ENCODE data around the gene TSHZ2. TPM values are rescaled to one million over a fixed set of nuclear protein-coding genes. Genes with fewer than 3 reads are reported as not detected.
A peak's percentile ranks its signal among the peaks of the same experiment; 100 is the strongest.

TSHZ2 gene
- total RNA-seq, 3 donors from 2014 or later = 8.1 to 19.3 (median 8.4) TPM

- Mint-ChIP-seq H3K27me3 (ENCODE audit: low read depth) (no peaks in the 10 kb centered on the region), H3K4me3 (no peak overlapping the region), H3K9me3 (no peaks in the 10 kb centered on the region), H3K4me1 (ENCODE audit: low read depth) (peaks cover 5% of the 10 kb centered on the region), H3K36me3 (ENCODE audit: insufficient read depth) (peaks cover 4% of the 10 kb centered on the region)
- DNase-seq (no peak), ATAC-seq (no peak)
Measured at GRCh38 chr20:53370345-53370961, 398.3 kb downstream of the TSHZ2 start.

DNA sequence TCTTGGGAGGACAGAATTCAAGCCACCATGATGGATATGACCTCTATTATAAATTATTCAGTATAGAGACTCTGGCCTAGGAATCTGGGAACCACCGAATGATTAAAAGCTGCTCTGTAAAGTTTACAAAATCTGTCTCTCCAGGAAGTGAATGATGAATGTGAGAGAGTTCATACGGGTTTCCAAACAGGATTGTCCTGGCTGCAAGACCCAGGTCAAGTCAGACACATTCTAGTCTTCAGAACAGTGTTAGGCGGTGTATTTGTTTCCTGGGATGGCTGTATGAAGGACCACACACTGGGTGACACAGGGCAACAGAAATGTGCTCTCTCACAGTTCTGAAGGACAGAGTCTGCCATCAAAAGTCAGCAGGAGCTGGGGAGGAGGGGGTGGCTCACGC lies 399.1 kb downstream of the TSHZ2 start:
- no peaks in the 10 kb centered on the region for H3K9me3 Mint-ChIP-seq
- DNase-seq (no peak), ATAC-seq (no peak)
- no peaks in the 10 kb centered on the region for H3K27me3 Mint-ChIP-seq (ENCODE audit: low read depth)
- peaks cover 6% of the 10 kb centered on the region for H3K36me3 Mint-ChIP-seq (ENCODE audit: insufficient read depth)
- no peak overlapping the region for H3K4me3 Mint-ChIP-seq
- peaks cover 5% of the 10 kb centered on the region for H3K4me1 Mint-ChIP-seq (ENCODE audit: low read depth)

DNA sequence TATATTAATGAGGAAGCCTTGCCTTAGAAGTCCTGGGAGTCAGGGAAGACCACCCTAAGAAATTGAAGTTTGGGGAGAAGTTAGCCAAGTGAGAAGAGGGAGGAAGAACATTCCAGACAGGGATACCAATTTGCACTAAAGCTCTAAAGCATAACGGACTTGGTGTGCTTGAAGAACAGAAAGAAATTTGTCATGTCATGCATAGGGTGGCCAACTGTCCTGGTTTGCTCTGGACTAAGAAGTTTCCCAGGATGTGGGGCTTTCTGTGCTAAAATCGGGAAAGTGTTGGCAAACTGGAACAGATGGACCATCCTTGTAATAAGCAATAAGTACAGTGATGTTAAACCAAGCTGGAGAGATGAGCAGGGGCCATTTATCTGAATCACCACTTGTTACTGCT lies 403.9 kb downstream of the TSHZ2 start:
- H3K9me3 Mint-ChIP-seq = no peaks in the 10 kb centered on the region
- peaks cover 4% of the 10 kb centered on the region for H3K36me3 Mint-ChIP-seq (ENCODE audit: insufficient read depth)
- no peaks in the 10 kb centered on the region for H3K4me1 Mint-ChIP-seq (ENCODE audit: low read depth)
- H3K27me3 Mint-ChIP-seq (ENCODE audit: low read depth) = no peaks in the 10 kb centered on the region
- DNase-seq (no peak), ATAC-seq (no peak)
- no peak overlapping the region for H3K4me3 Mint-ChIP-seq

GRCh38 chr20:53379014-53379832 lies 407.1 kb downstream of the TSHZ2 start:
- Mint-ChIP-seq H3K9me3 (no peaks in the 10 kb centered on the region), H3K4me3 (no peak overlapping the region), H3K27me3 (ENCODE audit: low read depth) (no peaks in the 10 kb centered on the region), H3K4me1 (ENCODE audit: low read depth) (no peaks in the 10 kb centered on the region), H3K36me3 (ENCODE audit: insufficient read depth) (peaks cover 2% of the 10 kb centered on the region)
- ATAC-seq = no peak
- DNase-seq = no peak

DNA sequence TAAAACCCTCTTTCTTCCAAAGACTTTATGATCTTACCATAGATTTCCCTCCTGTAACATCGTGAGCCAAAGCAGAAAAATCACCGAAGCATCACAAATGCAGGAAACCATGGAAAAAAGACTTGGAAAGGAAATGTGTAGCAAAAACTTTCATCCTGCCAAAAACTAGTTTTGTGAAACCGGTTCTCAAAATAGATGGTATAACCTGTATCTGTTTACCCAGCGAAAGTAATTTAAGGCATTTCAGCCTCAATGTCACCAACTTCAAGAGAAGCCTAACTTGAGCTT lies 407.6 kb downstream of the TSHZ2 start:
- no peaks in the 10 kb centered on the region for H3K4me1 Mint-ChIP-seq (ENCODE audit: low read depth)

DNA sequence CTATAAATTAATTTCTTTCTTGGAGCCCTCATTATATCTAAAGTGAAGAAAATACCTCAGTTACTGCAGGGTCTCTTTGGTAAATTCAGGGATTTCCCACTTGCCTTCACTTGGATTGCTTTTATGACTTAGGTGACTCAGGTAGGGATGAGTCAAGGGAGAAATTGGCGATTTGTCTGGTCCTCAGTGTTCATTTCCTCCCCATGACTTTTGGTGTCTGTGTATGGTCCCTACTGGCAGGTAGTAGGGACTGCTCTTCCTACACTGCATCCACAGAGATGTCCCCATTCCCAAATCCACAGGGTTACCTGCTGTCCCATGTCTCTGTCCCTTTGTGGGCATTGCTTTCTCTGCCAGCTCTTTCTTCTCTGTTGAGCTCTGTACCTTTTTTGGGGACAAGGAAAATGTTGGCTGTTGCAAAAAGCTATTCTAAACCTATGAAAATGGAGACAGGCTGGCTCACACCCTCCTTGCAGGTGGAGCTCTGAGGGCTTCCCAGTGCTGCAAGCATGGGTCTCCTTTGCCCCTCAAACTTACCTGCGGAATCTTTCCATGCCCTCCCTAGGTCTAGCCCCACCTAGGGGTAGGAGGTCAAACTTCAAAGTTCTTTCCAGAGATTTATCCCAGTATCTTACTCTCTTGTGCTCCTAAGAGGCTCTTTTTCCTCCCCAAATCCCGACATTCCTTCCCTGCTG lies 409.6 kb downstream of the TSHZ2 start:
- ATAC-seq (peak; percentile 50 to 62), DNase-seq (no peak)
- no peak overlapping the region for H3K4me3 Mint-ChIP-seq
- H3K27me3 Mint-ChIP-seq (ENCODE audit: low read depth) = no peaks in the 10 kb centered on the region
- no peaks in the 10 kb centered on the region for H3K9me3 Mint-ChIP-seq
- peaks cover under 1% of the 10 kb centered on the region for H3K4me1 Mint-ChIP-seq (ENCODE audit: low read depth)
- no peaks in the 10 kb centered on the region for H3K36me3 Mint-ChIP-seq (ENCODE audit: insufficient read depth)

More for the DNA sequence above, 407.6 kb downstream of the TSHZ2 start:
- Mint-ChIP-seq H3K9me3 (no peaks in the 10 kb centered on the region), H3K4me3 (no peak overlapping the region), H3K36me3 (ENCODE audit: insufficient read depth) (peaks cover 2% of the 10 kb centered on the region), H3K27me3 (ENCODE audit: low read depth) (no peaks in the 10 kb centered on the region)
- DNase-seq (no peak), ATAC-seq (no peak)

- Mint-ChIP-seq H3K36me3 (ENCODE audit: insufficient read depth) (no peaks in the 10 kb centered on the region), H3K27me3 (ENCODE audit: low read depth) (no peaks in the 10 kb centered on the region), H3K4me3 (no peak overlapping the region), H3K4me1 (ENCODE audit: low read depth) (peaks cover 2% of the 10 kb centered on the region), H3K9me3 (no peaks in the 10 kb centered on the region)
- DNase-seq (no peak), ATAC-seq (no peak)
Measured at GRCh38 chr20:53382263-53382844, 410.2 kb downstream of the TSHZ2 start.

DNA sequence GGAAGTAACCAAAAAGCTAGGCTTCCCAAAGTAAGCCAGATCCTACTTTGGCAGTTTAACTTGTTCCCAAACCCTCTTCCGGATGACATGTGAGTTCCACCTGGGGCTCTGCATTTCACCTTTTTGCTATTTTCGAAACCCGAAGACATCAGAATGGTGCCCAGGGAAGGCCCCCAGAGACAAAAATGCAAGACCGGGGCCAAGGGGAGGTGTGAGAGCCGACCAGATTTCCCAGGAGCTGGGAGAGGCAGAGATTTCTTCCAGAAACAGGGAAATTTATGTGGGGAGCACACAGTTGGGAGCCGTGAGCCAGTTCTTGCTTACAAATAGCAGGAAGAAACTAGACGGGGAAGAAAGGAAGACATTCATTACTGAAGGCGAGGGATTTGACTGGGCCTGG lies 411.8 kb downstream of the TSHZ2 start:
- no peaks in the 10 kb centered on the region for H3K27me3 Mint-ChIP-seq (ENCODE audit: low read depth)
- H3K36me3 Mint-ChIP-seq (ENCODE audit: insufficient read depth) = no peaks in the 10 kb centered on the region
- ATAC-seq (no peak), DNase-seq (no peak)
- H3K9me3 Mint-ChIP-seq = no peaks in the 10 kb centered on the region
- H3K4me3 Mint-ChIP-seq = no peak overlapping the region
- peaks cover 12% of the 10 kb centered on the region for H3K4me1 Mint-ChIP-seq (ENCODE audit: low read depth)

- DNase-seq = no peak
- H3K9me3 Mint-ChIP-seq = no peaks in the 10 kb centered on the region
- no peak overlapping the region for H3K4me3 Mint-ChIP-seq
- no peaks in the 10 kb centered on the region for H3K27me3 Mint-ChIP-seq (ENCODE audit: low read depth)
- H3K36me3 Mint-ChIP-seq (ENCODE audit: insufficient read depth) = no peaks in the 10 kb centered on the region
- no peak for ATAC-seq
- peaks cover 17% of the 10 kb centered on the region for H3K4me1 Mint-ChIP-seq (ENCODE audit: low read depth)
Measured at GRCh38 chr20:53384392-53384791, 412.2 kb downstream of the TSHZ2 start.

- peaks cover 2% of the 10 kb centered on the region for H3K27me3 Mint-ChIP-seq (ENCODE audit: low read depth)
- H3K9me3 Mint-ChIP-seq = no peaks in the 10 kb centered on the region
- ATAC-seq (no peak), DNase-seq (no peak)
- no peak overlapping the region for H3K4me3 Mint-ChIP-seq
- H3K36me3 Mint-ChIP-seq (ENCODE audit: insufficient read depth) = peaks cover 4% of the 10 kb centered on the region
- H3K4me1 Mint-ChIP-seq (ENCODE audit: low read depth) = peaks cover 21% of the 10 kb centered on the region
Measured at GRCh38 chr20:53385941-53386767, 414.0 kb downstream of the TSHZ2 start.

- no peak overlapping the region for H3K4me3 Mint-ChIP-seq
- peaks cover 4% of the 10 kb centered on the region for H3K36me3 Mint-ChIP-seq (ENCODE audit: insufficient read depth)
- peaks cover 2% of the 10 kb centered on the region for H3K27me3 Mint-ChIP-seq (ENCODE audit: low read depth)
- ATAC-seq (peak; percentile 95 to 99), DNase-seq (peak; percentile 30)
- H3K9me3 Mint-ChIP-seq = no peaks in the 10 kb centered on the region
- H3K4me1 Mint-ChIP-seq (ENCODE audit: low read depth) = peaks cover 21% of the 10 kb centered on the region
Measured at GRCh38 chr20:53387983-53388675, 416.0 kb downstream of the TSHZ2 start.

DNA sequence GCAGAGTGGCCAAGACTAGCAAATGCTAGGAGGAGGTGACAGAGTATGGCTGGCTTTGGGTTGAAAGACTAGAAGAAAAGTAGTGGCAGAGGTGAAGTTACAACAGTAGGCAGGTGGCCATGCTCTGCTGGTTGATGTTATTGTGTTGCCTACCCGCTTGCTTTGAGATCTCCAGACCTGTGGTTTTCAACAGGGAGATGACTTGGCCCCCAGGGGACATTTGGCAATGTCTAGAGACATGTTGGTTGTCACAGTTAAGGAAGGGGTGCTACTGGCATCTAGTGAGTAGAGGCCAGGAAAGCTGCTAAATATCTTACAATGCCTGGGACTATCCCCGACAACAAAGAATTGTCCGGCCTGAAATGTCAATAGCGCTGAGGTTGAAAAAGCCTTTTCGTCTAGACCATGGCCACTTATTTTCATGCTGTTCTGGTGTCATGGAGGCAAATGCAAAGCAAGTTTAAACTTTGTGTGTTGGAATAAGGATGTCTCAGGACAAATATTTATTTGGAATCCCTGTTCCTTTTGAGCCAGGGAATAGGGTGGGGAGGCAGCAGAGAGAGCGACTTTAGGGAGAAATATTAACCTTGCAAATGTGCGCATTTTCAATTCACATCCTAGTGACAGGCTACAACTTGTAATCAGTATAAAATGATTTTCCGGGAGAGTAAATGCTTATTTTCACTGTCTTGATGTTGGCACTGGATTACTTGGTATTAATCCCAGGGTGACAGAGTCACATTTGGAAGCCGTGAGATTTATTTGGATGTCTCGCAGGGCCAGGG lies 417.6 kb downstream of the TSHZ2 start:
- Mint-ChIP-seq H3K27me3 (ENCODE audit: low read depth) (peaks cover 2% of the 10 kb centered on the region), H3K4me3 (no peak overlapping the region), H3K36me3 (ENCODE audit: insufficient read depth) (peaks cover 4% of the 10 kb centered on the region), H3K9me3 (no peaks in the 10 kb centered on the region), H3K4me1 (ENCODE audit: low read depth) (peaks cover 21% of the 10 kb centered on the region)
- ATAC-seq (no peak), DNase-seq (no peak)

DNA sequence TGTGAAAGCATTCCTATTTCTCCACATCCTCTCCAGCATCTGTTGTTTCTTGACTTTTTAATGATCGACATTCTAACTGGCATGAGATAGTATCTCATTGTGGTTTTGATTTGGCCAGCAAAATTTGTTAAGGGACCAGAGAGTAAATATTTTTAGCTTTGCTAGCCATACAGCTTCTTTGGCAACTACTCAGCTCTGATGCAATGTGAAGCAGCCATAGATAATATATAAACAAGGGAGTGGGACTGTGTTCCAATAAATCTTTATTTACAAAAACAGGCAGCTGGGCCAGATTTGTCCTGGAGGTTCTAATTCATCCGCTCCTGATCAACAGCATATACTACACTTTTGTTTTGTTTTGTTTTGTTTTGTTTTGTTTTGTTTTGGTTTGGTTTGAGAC lies 418.6 kb downstream of the TSHZ2 start:
- peaks cover 21% of the 10 kb centered on the region for H3K4me1 Mint-ChIP-seq (ENCODE audit: low read depth)

More for the DNA sequence above, 418.6 kb downstream of the TSHZ2 start:
- ATAC-seq (no peak), DNase-seq (no peak)
- peaks cover 2% of the 10 kb centered on the region for H3K27me3 Mint-ChIP-seq (ENCODE audit: low read depth)
- peaks cover 4% of the 10 kb centered on the region for H3K36me3 Mint-ChIP-seq (ENCODE audit: insufficient read depth)
- no peak overlapping the region for H3K4me3 Mint-ChIP-seq
- H3K9me3 Mint-ChIP-seq = no peaks in the 10 kb centered on the region
